K562 (cell line): ENCODE data around the gene MTA2. TPM values are rescaled to one million over a fixed set of nuclear protein-coding genes. Genes with fewer than 3 reads are reported as not detected.

Source experiments
- CREB1 ChIP-seq, 2 experiments: sonication (generic) in 1 of 2; formaldehyde crosslinking in 1 of 2; IDR thresholded peaks; 2 replicates each; pipeline versions ENCODE4 v1.6.1 to v1.8.0; 2012 to 2022; ENCODE audit warnings: inconsistent platforms in 1 of 2, mild to moderate bottlenecking in 1 of 2, missing genetic modification reagents in 1 of 2, moderate library complexity in 1 of 2
- E2F3 ChIP-seq: fragments of 250-450 bp; sonication (Bioruptor Pico); IDR thresholded peaks from 2 replicates; pipeline ENCODE4 v1.4.0; 2020; ENCODE audit warnings: mild to moderate bottlenecking
- ESRRB ChIP-seq: fragments of 250-450 bp; sonication (Bioruptor Pico); IDR thresholded peaks from 2 replicates; pipeline ENCODE4 v1.5.0; 2020; ENCODE audit warnings: mild to moderate bottlenecking, moderate library complexity, borderline replicate concordance
- ETV6 ChIP-seq, 3 experiments: fragments of 150-350 bp in 1 of 3; sonication (generic) in 1 of 3; formaldehyde crosslinking in 1 of 3; IDR thresholded peaks; 2 replicates each; pipeline versions ENCODE4 v1.6.1 to v1.8.0; 2014 to 2022; ENCODE audit warnings: borderline replicate concordance in 2 of 3, low read depth in 2 of 3, antibody characterized with exemption in 1 of 3, low read length in 1 of 3, mild to moderate bottlenecking in 1 of 3, missing genetic modification reagents in 1 of 3
- FOXA3 ChIP-seq, 2 experiments: fragments of 450-650 bp in 1 of 2; sonication (generic) in 1 of 2; formaldehyde crosslinking; IDR thresholded peaks in 1 of 2; conservative IDR thresholded peaks in 1 of 2; 2 replicates each; pipeline versions ENCODE4 v1.4.0 to v1.8.0; 2020 to 2022; ENCODE audit warnings: mild to moderate bottlenecking in 2 of 2, missing genetic modification reagents in 1 of 2
- FOXK1 ChIP-seq: sonication (generic); formaldehyde crosslinking; IDR thresholded peaks from 2 replicates; pipeline ENCODE4 v1.8.0; 2022; ENCODE audit warnings: missing genetic modification reagents, mild to moderate bottlenecking, borderline replicate concordance
- GABPA ChIP-seq: fragments of 200-800 bp; sonication (Bioruptor generic); conservative IDR thresholded peaks from 2 replicates; pipeline ENCODE4 v1.6.1; 2016; ENCODE audit warnings: low read depth, missing genetic modification characterization, missing compliant biosample characterization
- MYC ChIP-seq, 2 experiments: fragments of 250-450 bp in 1 of 2; sonication (Bioruptor Pico) in 1 of 2; IDR thresholded peaks; 2 replicates each; pipeline versions ENCODE4 v1.5.1 to v1.6.1; 2012 to 2021; ENCODE audit warnings: low read depth in 2 of 2, borderline replicate concordance in 1 of 2, improper control_type of control experiment in 1 of 2, low read length in 1 of 2, mild to moderate bottlenecking in 1 of 2, moderate library complexity in 1 of 2
- NBN ChIP-seq: fragments of 450-650 bp; IDR thresholded peaks from 2 replicates; pipeline ENCODE4 v1.6.1; 2016; ENCODE audit warnings: low read depth, mild to moderate bottlenecking
- POLR2H ChIP-seq: IDR thresholded peaks from 2 replicates; pipeline ENCODE4 v1.6.1; 2016; ENCODE audit warnings: missing genetic modification characterization, low read depth, mild to moderate bottlenecking, control low read depth, missing compliant biosample characterization, moderate library complexity
- SRF ChIP-seq, 2 experiments: fragments of 250-450, 450-650 bp in 1 of 2; sonication (Bioruptor Pico) in 1 of 2; sonication (generic) in 1 of 2; formaldehyde crosslinking; IDR thresholded peaks; 2 replicates each; pipeline versions ENCODE4 v1.5.0 to v1.5.1; 2020 to 2022; ENCODE audit warnings: mild to moderate bottlenecking in 1 of 2, missing genetic modification reagents in 1 of 2
- TBL1XR1 ChIP-seq, 2 experiments: IDR thresholded peaks; 2 replicates each; pipeline ENCODE4 v1.6.1; 2012; ENCODE audit warnings: improper control_type of control experiment in 2 of 2, low read length in 2 of 2, mild to moderate bottlenecking in 1 of 2
- TOE1 ChIP-seq, 2 experiments: fragments of 450-650 bp in 1 of 2; sonication (generic) in 1 of 2; formaldehyde crosslinking in 1 of 2; IDR thresholded peaks; 2 replicates each; pipeline versions ENCODE4 v1.7.1 to v1.8.0; 2016 to 2022; ENCODE audit warnings: borderline replicate concordance in 2 of 2, mild to moderate bottlenecking in 2 of 2, antibody characterized with exemption in 1 of 2, inconsistent platforms in 1 of 2, low read depth in 1 of 2, missing genetic modification reagents in 1 of 2, moderate library complexity in 1 of 2
- ZFP30 ChIP-seq: fragments of 250-450 bp; sonication (Bioruptor Pico); IDR thresholded peaks from 2 replicates; pipeline ENCODE4 v1.8.0; 2022; ENCODE audit warnings: moderate library complexity, mild to moderate bottlenecking, inconsistent platforms, borderline replicate concordance
- ZNF583 ChIP-seq: fragments of 250-450 bp; sonication (Bioruptor Pico); IDR thresholded peaks from 2 replicates; pipeline ENCODE4 v1.4.0; 2020
- ZNF707 ChIP-seq: fragments of 250-450 bp; sonication (Bioruptor Pico); conservative IDR thresholded peaks from 2 replicates; pipeline ENCODE4 v1.8.0; 2022; ENCODE audit warnings: inconsistent platforms, mild to moderate bottlenecking, moderate library complexity
- ZNF785 ChIP-seq: fragments of 250-450 bp; sonication (Bioruptor Pico); IDR thresholded peaks from 2 replicates; pipeline ENCODE4 v1.4.0; 2020; ENCODE audit warnings: mild to moderate bottlenecking
- polyA plus RNA-seq, 8 experiments: library from polyadenylated mRNA; depleted of rRNA in 4 of 8; stranded (reverse) in 5 of 8; unstranded in 3 of 8; fragments of >200 nt; fragmentation: Nextera tagmentation in 2 of 8; fragmentation: Illumina TruSeq in 1 of 8; extraction: Ambion mirVana in 2 of 8; extraction: Trizol in 1 of 8; gene quantifications; 2 replicates each; pipeline versions ENCODE4 v1.2.1 to v1.2.3, GENCODE V29; 2011 to 2014; ENCODE audit warnings: inconsistent platforms in 1 of 8, missing spikeins in 1 of 8
- total RNA-seq, 7 experiments: library from RNA; depleted of rRNA in 6 of 7; stranded (reverse); fragments of >200 nt in 6 of 7; fragmentation: Illumina TruSeq in 2 of 7; extraction: Trizol in 2 of 7; gene quantifications; 2 replicates each; pipeline versions ENCODE4 v1.2.1 to v1.2.3, GENCODE V29; 2011 to 2021; ENCODE audit warnings: low replicate concordance in 1 of 7
- TF ChIP-seq, protein P1 (sequence below): fragments of 250-450 bp; sonication (Bioruptor Pico); IDR thresholded peaks from 2 replicates; pipeline ENCODE4 v1.9.0; 2021; ENCODE audit warnings: mild to moderate bottlenecking
- TF ChIP-seq, protein P2 (sequence below): sonication (generic); formaldehyde crosslinking; IDR thresholded peaks from 2 replicates; pipeline ENCODE4 v1.8.0; 2023; ENCODE audit warnings: mild to moderate bottlenecking, missing genetic modification reagents

The MTA2 gene
- total and polyA plus RNA-seq, 9 of the 15 experiments (the other 6 are each of a cell fraction or from before 2014, with no cell fraction given): 6.2 to 220 (median 172) TPM

DNA sequence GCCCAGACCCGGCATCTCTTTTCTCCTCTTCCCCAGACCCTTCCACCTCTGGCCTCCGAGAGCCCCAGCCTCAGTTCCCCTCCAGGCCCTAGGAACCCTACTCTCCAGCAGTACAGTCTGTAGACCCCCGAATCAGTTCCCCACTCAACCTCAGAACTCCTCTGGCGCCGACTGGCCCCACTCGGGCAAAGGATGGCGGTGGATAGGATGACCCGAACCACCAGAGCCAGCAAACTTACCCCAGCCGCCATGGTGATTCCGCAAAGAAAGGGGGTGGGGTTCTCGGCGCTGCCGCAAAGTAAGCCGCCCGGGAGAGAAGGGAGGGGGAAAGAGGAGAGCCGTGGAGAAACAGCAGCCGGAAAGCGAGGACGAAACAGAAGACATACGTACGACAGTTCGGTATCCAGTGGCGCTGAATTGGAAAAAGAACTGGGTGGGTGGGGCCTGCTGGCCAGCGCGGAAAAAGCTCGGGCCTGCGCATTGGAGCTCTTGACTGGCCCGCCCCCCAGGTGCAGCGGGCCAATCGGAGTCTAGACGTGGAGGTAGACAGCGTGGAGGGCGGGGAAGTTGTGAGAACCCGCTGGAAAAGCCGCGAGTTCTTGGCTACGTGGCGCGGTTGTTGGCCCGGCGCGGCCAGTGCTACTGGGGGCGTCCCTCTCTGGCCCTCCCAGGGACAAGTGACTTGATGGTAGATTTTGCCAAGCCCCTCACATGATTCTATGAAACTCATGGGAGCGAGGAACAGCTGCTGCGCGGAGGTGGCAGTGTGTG is 27.9 kb downstream of the MTA2 start, which contains the start of gene EEF1G (continued):
- TF ChIP-seq TOE1 (IDR thresholded peaks at IDR 0.05; ENCODE audit: borderline replicate concordance) (peak; percentile 60), TOE1 (CRISPR knock-in tag; IDR thresholded peaks at IDR 0.05; ENCODE audit: borderline replicate concordance, low read depth) (0 out of 2 replicates have a peak, but pooled peaks have one; percentile 43), ESRRB (0 out of 2 replicates have a peak, but pooled peaks have one; percentile 34), NBN (peak; percentile 73), GABPA (tag) (no peak), ZNF583 (CRISPR knock-in tag) (0 out of 2 replicates have a peak, but pooled peaks have one; percentile 57), TBL1XR1 (IDR thresholded peaks at IDR 0.05; ENCODE audit: low read length in 2 of 2) (no peak), POLR2H (peak; percentile 88), FOXA3 (CRISPR knock-in tag; conservative IDR thresholded peaks at IDR 0.05 in 1 of 2, IDR thresholded peaks at IDR 0.05 in 1 of 2) (no peak), ZNF785 (no peak), MYC (IDR thresholded peaks at IDR 0.05; ENCODE audit: low read depth, low read length) (peak; percentile 82), MYC (CRISPR knock-in tag; IDR thresholded peaks at IDR 0.05; ENCODE audit: borderline replicate concordance, low read depth) (no peak), ZNF707 (CRISPR knock-in tag) (no peak), FOXK1 (CRISPR knock-in tag) (0 out of 2 replicates have a peak, but pooled peaks have one; percentile 15), E2F3 (0 out of 2 replicates have a peak, but pooled peaks have one; percentile 18), CREB1 (IDR thresholded peaks at IDR 0.05) (no peak), CREB1 (CRISPR knock-in tag; IDR thresholded peaks at IDR 0.05) (peak; percentile 66; the same call in 1 of the 2 replicates), ZFP30 (CRISPR knock-in tag) (no peak), SRF (CRISPR knock-in tag; IDR thresholded peaks at IDR 0.05) (peak in 1 of 2 experiments; percentile 59; a peak in 2 of 4 replicates), ETV6 (IDR thresholded peaks at IDR 0.05; ENCODE audit: borderline replicate concordance in 1 of 2, low read depth in 2 of 2, low read length in 1 of 2) (no peak), ETV6 (CRISPR knock-in tag; IDR thresholded peaks at IDR 0.05; ENCODE audit: borderline replicate concordance) (peak; percentile 16; the same call in 1 of the 2 replicates)
- TF ChIP-seq, protein P1, sequence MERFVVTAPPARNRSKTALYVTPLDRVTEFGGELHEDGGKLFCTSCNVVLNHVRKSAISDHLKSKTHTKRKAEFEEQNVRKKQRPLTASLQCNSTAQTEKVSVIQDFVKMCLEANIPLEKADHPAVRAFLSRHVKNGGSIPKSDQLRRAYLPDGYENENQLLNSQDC (CRISPR knock-in tag): 0 out of 2 replicates have a peak, but pooled peaks have one; percentile 21
- TF ChIP-seq, protein P2, sequence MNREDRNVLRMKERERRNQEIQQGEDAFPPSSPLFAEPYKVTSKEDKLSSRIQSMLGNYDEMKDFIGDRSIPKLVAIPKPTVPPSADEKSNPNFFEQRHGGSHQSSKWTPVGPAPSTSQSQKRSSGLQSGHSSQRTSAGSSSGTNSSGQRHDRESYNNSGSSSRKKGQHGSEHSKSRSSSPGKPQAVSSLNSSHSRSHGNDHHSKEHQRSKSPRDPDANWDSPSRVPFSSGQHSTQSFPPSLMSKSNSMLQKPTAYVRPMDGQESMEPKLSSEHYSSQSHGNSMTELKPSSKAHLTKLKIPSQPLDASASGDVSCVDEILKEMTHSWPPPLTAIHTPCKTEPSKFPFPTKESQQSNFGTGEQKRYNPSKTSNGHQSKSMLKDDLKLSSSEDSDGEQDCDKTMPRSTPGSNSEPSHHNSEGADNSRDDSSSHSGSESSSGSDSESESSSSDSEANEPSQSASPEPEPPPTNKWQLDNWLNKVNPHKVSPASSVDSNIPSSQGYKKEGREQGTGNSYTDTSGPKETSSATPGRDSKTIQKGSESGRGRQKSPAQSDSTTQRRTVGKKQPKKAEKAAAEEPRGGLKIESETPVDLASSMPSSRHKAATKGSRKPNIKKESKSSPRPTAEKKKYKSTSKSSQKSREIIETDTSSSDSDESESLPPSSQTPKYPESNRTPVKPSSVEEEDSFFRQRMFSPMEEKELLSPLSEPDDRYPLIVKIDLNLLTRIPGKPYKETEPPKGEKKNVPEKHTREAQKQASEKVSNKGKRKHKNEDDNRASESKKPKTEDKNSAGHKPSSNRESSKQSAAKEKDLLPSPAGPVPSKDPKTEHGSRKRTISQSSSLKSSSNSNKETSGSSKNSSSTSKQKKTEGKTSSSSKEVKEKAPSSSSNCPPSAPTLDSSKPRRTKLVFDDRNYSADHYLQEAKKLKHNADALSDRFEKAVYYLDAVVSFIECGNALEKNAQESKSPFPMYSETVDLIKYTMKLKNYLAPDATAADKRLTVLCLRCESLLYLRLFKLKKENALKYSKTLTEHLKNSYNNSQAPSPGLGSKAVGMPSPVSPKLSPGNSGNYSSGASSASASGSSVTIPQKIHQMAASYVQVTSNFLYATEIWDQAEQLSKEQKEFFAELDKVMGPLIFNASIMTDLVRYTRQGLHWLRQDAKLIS (CRISPR knock-in tag): peak; percentile 80; the same call in 1 of the 2 replicates
